HepG2 (cell line): ENCODE data around the gene TAS2R43. TPM values are rescaled to one million over a fixed set of nuclear protein-coding genes. Genes with fewer than 3 reads are reported as not detected.

ENCODE experiments used
- ATAC-seq: fragments of 200-7000 bp; cut with Tn5 transposase; 3 replicates; pipeline ENCODE4 v1.9.1; 2020; ENCODE audit warnings: mild to moderate bottlenecking, moderate library complexity
- Bru-seq: library from RNA; stranded (reverse); fragments of 400-500 nt; gene quantifications from one replicate; lab custom pipeline; 2021; lab: Mats Ljungman, UMichigan
- BruChase-seq, 2 experiments: library from RNA; stranded (reverse); fragments of 400-500 nt; gene quantifications; one replicate each; lab custom pipeline; 2021; lab: Mats Ljungman, UMichigan
- BruUV-seq: library from RNA; stranded (reverse); fragments of 400-500 nt; replicated peaks from 2 replicates; lab custom pipeline; 2021; lab: Mats Ljungman, UMichigan
- CTCF ChIA-PET: fragments of 300-600 bp; formaldehyde crosslinking; extraction: SDS; loops from one replicate; lab custom pipeline; 2021; ENCODE audit warnings: low total read pairs, inconsistent platforms, low intra/inter-chr PET ratio; lab: Yijun Ruan, JAX
- POLR2A ChIA-PET: fragments of 350-600 bp; sonication (Branson Sonifier 250); formaldehyde crosslinking; loops from one replicate; lab custom pipeline; 2020; ENCODE audit warnings: antibody characterized with exemption, inconsistent platforms; lab: Yijun Ruan, JAX
- DNase-seq: peaks from one replicate; pipeline ENCODE4 v3.0.0-alpha.2; 2015; ENCODE audit warnings: low spot score
- FAIRE-seq: peaks from 3 replicates; lab custom pipeline; 2011; peaks lifted over from hg19 to GRCh38; lab: Jason Lieb, UNC
- H2AFZ ChIP-seq: one replicate; pipeline ENCODE4 v1.6.1; 2011; ENCODE audit warnings: low read length, inconsistent platforms
- H3K27ac ChIP-seq: fragments of 300-600 bp; 3 replicates; pipeline ENCODE4 v1.8.0; 2011; ENCODE audit warnings: mixed run types, mild to moderate bottlenecking, mixed read lengths, low read length, inconsistent platforms; ENCODE audit not compliant: insufficient read depth; ENCODE audit errors: extremely low read length
- H3K27me3 ChIP-seq, 2 experiments: fragments of 200-600 bp in 1 of 2; 2 replicates in 1 of 2; 3 replicates in 1 of 2; pipeline versions ENCODE4 v1.6.0 to v1.8.0; 2011; ENCODE audit warnings: low read length in 2 of 2, mild to moderate bottlenecking in 2 of 2, moderate library complexity in 2 of 2, inconsistent platforms in 1 of 2; ENCODE audit not compliant: insufficient read depth in 2 of 2, control insufficient read depth in 1 of 2
- H3K36me3 ChIP-seq, 2 experiments: fragments of 200-600 bp in 1 of 2; replicated peaks in 1 of 2; 2 replicates in 1 of 2; 3 replicates in 1 of 2; pipeline versions ENCODE4 v1.5.1 to v1.8.0; 2011; ENCODE audit warnings: low read length in 2 of 2, inconsistent platforms in 1 of 2; ENCODE audit not compliant: insufficient read depth in 2 of 2, control insufficient read depth in 1 of 2
- H3K4me1 ChIP-seq: 2 replicates; pipeline ENCODE4 v1.5.1; 2012; ENCODE audit warnings: low read length, inconsistent platforms; ENCODE audit not compliant: insufficient read depth
- H3K4me2 ChIP-seq: 2 replicates; pipeline ENCODE4 v1.6.0; 2011; ENCODE audit warnings: low read depth, low read length, inconsistent platforms
- H3K4me3 ChIP-seq, 3 experiments: fragments of 200-600 bp in 1 of 3; sonication (generic), shearing (Covaris generic) in 1 of 3; replicated peaks in 1 of 3; 2 replicates each; pipeline ENCODE4 v1.5.1; 2011 to 2016; ENCODE audit warnings: low read length in 3 of 3, inconsistent platforms in 2 of 3, low read depth in 2 of 3, mild to moderate bottlenecking in 2 of 3, control low read depth in 1 of 3, mixed read lengths in 1 of 3; ENCODE audit not compliant: insufficient read depth in 1 of 3
- H3K79me2 ChIP-seq: one replicate; pipeline ENCODE4 v1.6.1; 2011; ENCODE audit warnings: low read length, inconsistent platforms; ENCODE audit not compliant: insufficient read depth
- H3K9ac ChIP-seq: 2 replicates; pipeline ENCODE4 v1.6.0; 2011; ENCODE audit warnings: mild to moderate bottlenecking, low read depth, low read length, inconsistent platforms; ENCODE audit not compliant: insufficient read depth
- H3K9me3 ChIP-seq: 2 replicates; pipeline ENCODE4 v1.5.1; 2012; ENCODE audit warnings: mild to moderate bottlenecking, low read length
- H4K20me1 ChIP-seq: 2 replicates; pipeline ENCODE4 v1.6.0; 2011; ENCODE audit warnings: inconsistent platforms, mild to moderate bottlenecking, low read length, moderate library complexity; ENCODE audit not compliant: insufficient read depth
- EED ChIP-seq: sonication (generic); formaldehyde crosslinking; IDR thresholded peaks from 2 replicates; pipeline ENCODE4 v1.5.0; 2020; ENCODE audit warnings: mild to moderate bottlenecking, missing genetic modification reagents
- FLYWCH1 ChIP-seq: sonication (generic); formaldehyde crosslinking; IDR thresholded peaks from 2 replicates; pipeline ENCODE4 v1.8.1; 2023; ENCODE audit warnings: mild to moderate bottlenecking, missing genetic modification reagents
- IKZF1 ChIP-seq: fragments of 450-650 bp; IDR thresholded peaks from 2 replicates; pipeline ENCODE4 v1.7.1; 2016
- JUND ChIP-seq: sonication (generic); formaldehyde crosslinking; IDR thresholded peaks from 2 replicates; pipeline ENCODE4 v1.8.0; 2022; ENCODE audit warnings: mild to moderate bottlenecking, missing genetic modification reagents
- MED8 ChIP-seq: sonication (generic); formaldehyde crosslinking; IDR thresholded peaks from 2 replicates; pipeline ENCODE4 v1.8.1; 2023; ENCODE audit warnings: mild to moderate bottlenecking, missing genetic modification reagents; ENCODE audit not compliant: insufficient replicate concordance
- RFX5 ChIP-seq: IDR thresholded peaks from 2 replicates; pipeline ENCODE4 v1.6.1; 2011; ENCODE audit warnings: low read depth, low read length, improper control_type of control experiment
- SMAD1 ChIP-seq: sonication (generic); formaldehyde crosslinking; IDR thresholded peaks from 2 replicates; pipeline ENCODE4 v1.4.0; 2020; ENCODE audit warnings: missing genetic modification reagents, low read depth, mild to moderate bottlenecking, borderline replicate concordance
- STAT5B ChIP-seq: sonication (generic); formaldehyde crosslinking; IDR thresholded peaks from 2 replicates; pipeline ENCODE4 v1.4.0; 2020; ENCODE audit warnings: missing genetic modification reagents
- ZMYM3 ChIP-seq: sonication (generic); formaldehyde crosslinking; IDR thresholded peaks from 2 replicates; pipeline ENCODE4 v1.5.1; 2020; ENCODE audit warnings: mild to moderate bottlenecking, missing genetic modification reagents
- ZNF124 ChIP-seq: sonication (generic); formaldehyde crosslinking; IDR thresholded peaks from 2 replicates; pipeline ENCODE4 v1.4.0; 2020; ENCODE audit warnings: missing genetic modification reagents
- ZNF136 ChIP-seq: sonication (generic); formaldehyde crosslinking; IDR thresholded peaks from 2 replicates; pipeline ENCODE4 v1.8.1; 2022; ENCODE audit warnings: low read depth, mild to moderate bottlenecking, moderate library complexity, missing genetic modification reagents
- ZNF547 ChIP-seq: sonication (generic); formaldehyde crosslinking; IDR thresholded peaks from 2 replicates; pipeline ENCODE4 v1.5.1; 2020; ENCODE audit warnings: mild to moderate bottlenecking, missing genetic modification reagents
- ZNF552 ChIP-seq: sonication (generic); formaldehyde crosslinking; IDR thresholded peaks from 2 replicates; pipeline ENCODE4 v1.9.0; 2022; ENCODE audit warnings: missing genetic modification reagents, mild to moderate bottlenecking, borderline replicate concordance
- ZNF883 ChIP-seq: sonication (generic); formaldehyde crosslinking; IDR thresholded peaks from 2 replicates; pipeline ENCODE4 v1.5.1; 2020; ENCODE audit warnings: mild to moderate bottlenecking, missing genetic modification reagents; ENCODE audit errors: not compliant biosample characterization
- WGBS: methylation state at CpG from one replicate; pipeline ENCODE4 v1.1.6; 2017; ENCODE audit warnings: low lambda C conversion rate; 5-methylcytosine and 5-hydroxymethylcytosine counted together
- in situ Hi-C: cut with HindIII; loops from 2 replicates; pipeline ENCODE4 v1.10.0; 2017; ENCODE audit warnings: low pct_unique_long_range_greater_than_20kb; ENCODE audit not compliant: extremely low pct_ligation_motif_present
- intact Hi-C: fragments of 100-400 bp; cut with micrococcal nuclease; formaldehyde crosslinking; loops from one replicate; pipeline ENCODE4 v1.10.0; 2022; ENCODE audit not compliant: unreplicated experiment
- long read RNA-seq, 2 experiments: library from RNA in 1 of 2; library from polyadenylated mRNA in 1 of 2; stranded (forward) in 1 of 2; unstranded in 1 of 2; transcript quantifications; one replicate each; pipeline ENCODE4 v2.0.0, GENCODE V29; 2019 to 2022
- polyA minus RNA-seq, 3 experiments: library from RNA; depleted of rRNA, polyadenylated mRNA; stranded (reverse); fragments of >200 nt; gene quantifications; 2 replicates each; pipeline ENCODE4 v1.2.3, GENCODE V29; 2011; ENCODE audit warnings: low replicate concordance in 1 of 3
- polyA plus RNA-seq, 8 experiments: library from polyadenylated mRNA; depleted of rRNA in 3 of 8; stranded (reverse) in 7 of 8; unstranded in 1 of 8; fragments of >200 nt; fragmentation: Illumina TruSeq in 4 of 8; extraction: Trizol in 4 of 8; gene quantifications; 2 replicates each; pipeline versions ENCODE4 v1.2.1 to v1.2.3, GENCODE V29; 2011 to 2016; ENCODE audit warnings: low read depth in 4 of 8, missing spikeins in 1 of 8, mixed read lengths in 1 of 8; ENCODE audit not compliant: insufficient read depth in 1 of 8
- total RNA-seq, 5 experiments: library from RNA; depleted of rRNA; stranded (reverse); fragments of >200 nt; fragmentation: Illumina TruSeq; extraction: Trizol; gene quantifications; 2 replicates each; pipeline ENCODE4 v1.2.3, GENCODE V29; 2016; ENCODE audit warnings: low read depth in 1 of 5

The TAS2R43 gene
- total RNA-seq (2016; rRNA removed; fragmentation: Illumina TruSeq; extraction: Trizol): 1.7 TPM in 1 of 2 replicates, not detected in the other
- not detected in 2 replicates for total RNA-seq (2016; cell fraction: cytosol; rRNA removed; fragmentation: Illumina TruSeq; extraction: Trizol; ENCODE audit: low read depth)
- 1.8 TPM in 1 of 2 replicates, not detected in the other for total RNA-seq (2016; cell fraction: insoluble cytoplasmic fraction; rRNA removed; fragmentation: Illumina TruSeq; extraction: Trizol)
- total RNA-seq (2016; cell fraction: membrane; rRNA removed; fragmentation: Illumina TruSeq; extraction: Trizol): 0.24 TPM in 1 of 2 replicates, not detected in the other
- total RNA-seq (2016; cell fraction: nucleus; rRNA removed; fragmentation: Illumina TruSeq; extraction: Trizol): 7.9 and 8.8 TPM in 2 replicates
- polyA plus RNA-seq (2011; rRNA removed): 0.15 TPM in 1 of 2 replicates, not detected in the other
- not detected in 2 replicates for polyA plus RNA-seq (2011; cell fraction: cytosol; rRNA removed)
- 0.71 and 0.84 TPM in 2 replicates for polyA plus RNA-seq (2011; cell fraction: nucleus; rRNA removed)
- polyA plus RNA-seq (2012): not detected in 2 replicates
- not detected in 2 replicates for polyA plus RNA-seq (2016; cell fraction: cytosol; fragmentation: Illumina TruSeq; extraction: Trizol; ENCODE audit: low read depth)
- polyA plus RNA-seq (2016; cell fraction: insoluble cytoplasmic fraction; fragmentation: Illumina TruSeq; extraction: Trizol; ENCODE audit: low read depth): not detected in 2 replicates
- not detected in 2 replicates for polyA plus RNA-seq (2016; cell fraction: membrane; fragmentation: Illumina TruSeq; extraction: Trizol; ENCODE audit: low read depth)
- polyA plus RNA-seq (2016; cell fraction: nucleus; fragmentation: Illumina TruSeq; extraction: Trizol; ENCODE audit: insufficient read depth, low read depth): 0.48 TPM in 1 of 2 replicates, not detected in the other
- polyA minus RNA-seq (2011; rRNA and poly(A)+ RNA removed; ENCODE audit: low replicate concordance): 1.1 TPM in 1 of 2 replicates, not detected in the other
- not detected in 2 replicates for polyA minus RNA-seq (2011; cell fraction: cytosol; rRNA and poly(A)+ RNA removed)
- 25.6 and 28.5 TPM in 2 replicates for polyA minus RNA-seq (2011; cell fraction: nucleus; rRNA and poly(A)+ RNA removed)
- Bru-seq, nascent RNA: percentile 74 among the genes with signal in this experiment
- BruChase-seq, experiment 1, labeled RNA remaining after a 6-hour chase: percentile 73 among the genes with signal in this experiment
- BruChase-seq, experiment 2, labeled RNA remaining after a 2-hour chase: percentile 89 among the genes with signal in this experiment
- long read RNA-seq, experiment 1: 0 reads
- long read RNA-seq, experiment 2: 0 reads

- TF ChIP-seq ZNF124: no peak
- no peak for TF ChIP-seq ZMYM3 (CRISPR knock-in tag)
- TF ChIP-seq RFX5: no peak
- TF ChIP-seq EED (CRISPR knock-in tag): no peak
- no peak for TF ChIP-seq ZNF552
- TF ChIP-seq SMAD1: no peak
- TF ChIP-seq ZNF883 (CRISPR knock-in tag): no peak
- TF ChIP-seq JUND: no peak
- TF ChIP-seq ZNF136: no peak
- TF ChIP-seq MED8 (CRISPR knock-in tag): no peak
- no peak for TF ChIP-seq FLYWCH1 (CRISPR knock-in tag)
- no peak for TF ChIP-seq ZNF547 (CRISPR knock-in tag)
- no peak for TF ChIP-seq STAT5B (CRISPR knock-in tag)
- TF ChIP-seq IKZF1: no peak
- Histone ChIP-seq H3K4me2 (no peak within 1 kb of the TSS), H3K79me2 (no peaks in the 10 kb centered on the region), H3K36me3 (no peaks in the 10 kb centered on the region), H3K4me1 (no peaks in the 10 kb centered on the region), H3K9ac (no peak within 1 kb of the TSS), H4K20me1 (no peaks in the 10 kb centered on the region), H3K9me3 (no peaks in the 10 kb centered on the region), H3K4me3 (no peak within 1 kb of the TSS), H3K27me3 (no peaks in the 10 kb centered on the region), H2AFZ (no peak within 1 kb of the TSS), H3K27ac (no peak within 1 kb of the TSS)
- BruUV-seq: no TSS peak
- ATAC-seq (no peak), DNase-seq (no peak), FAIRE-seq (no peak)
- WGBS: 91% methylated on average over 6 of the region's 6 CpGs
- POLR2A ChIA-PET: no interaction called here
- in situ Hi-C loops (loop anchor here (10.0 kb wide), 1 partner anchor 57 kb away; the partner anchor contains the start of gene TAS2R31), intact Hi-C loops (no loop called here)
- CTCF ChIA-PET: no interaction called here
These were observed at the start of gene TAS2R43 for GRCh38 chr12:11092128-11092527. Gene TAS2R43 (minus strand): TSS chr12:11092313. CDS start chr12:11092229, 84 bp downstream.
